Retinal pigment epithelial cell (primary cell): ENCODE data around the gene HIF3A.
"Not testable (repeated sequence)": the region's sequence is repeated elsewhere in the genome, so short reads cannot be mapped to it uniquely, and the experiment has no call there.

Source experiments
- DNase-seq: peaks from one replicate; pipeline ENCODE4 v3.0.0-alpha.2; 2010; ENCODE audit warnings: low read depth
- H3K4me3 ChIP-seq: 2 replicates; pipeline ENCODE4 v1.5.1; 2011; ENCODE audit warnings: mild to moderate bottlenecking, low read length, control low read depth, moderate library complexity
- CTCF ChIP-seq: conservative IDR thresholded peaks from 2 replicates; pipeline ENCODE4 v1.5.1; 2011; ENCODE audit warnings: low read depth, low read length, control low read depth, inconsistent platforms

HIF3A gene

GRCh38 chr19:46296722-46297461 is at the start of gene HIF3A:
Gene HIF3A (plus strand): TSS chr19:46297042. CDS start chr19:46297077, 35 bp downstream.
- TF ChIP-seq CTCF: no peak
- H3K4me3 ChIP-seq: peak within 1 kb of the TSS; percentile 58
- no peak for DNase-seq

GRCh38 chr19:46250076-46250735 is 46.6 kb upstream of the HIF3A start:
- DNase-seq: no peak
- H3K4me3 ChIP-seq: no peak overlapping the region
- TF ChIP-seq CTCF: no peak

- DNase-seq: no peak
- no peak overlapping the region for H3K4me3 ChIP-seq
- TF ChIP-seq CTCF: no peak
Measured at GRCh38 chr19:46251416-46251815, 45.4 kb upstream of the HIF3A start.

GRCh38 chr19:46254776-46255175 is 42.1 kb upstream of the HIF3A start:
- TF ChIP-seq CTCF: no peak
- no peak for DNase-seq
- no peak overlapping the region for H3K4me3 ChIP-seq

GRCh38 chr19:46256855-46257254 is 40.0 kb upstream of the HIF3A start:
- TF ChIP-seq CTCF: no peak
- H3K4me3 ChIP-seq: no peak overlapping the region
- DNase-seq: no peak

GRCh38 chr19:46261501-46261900 is 35.3 kb upstream of the HIF3A start:
- not testable (repeated sequence) for H3K4me3 ChIP-seq, DNase-seq

- DNase-seq, H3K4me3 ChIP-seq: not testable (repeated sequence)
Measured at GRCh38 chr19:46262684-46263296, 34.1 kb upstream of the HIF3A start.

GRCh38 chr19:46264801-46265200 is 32.0 kb upstream of the HIF3A start:
- not testable (repeated sequence) for H3K4me3 ChIP-seq, DNase-seq
